Retinal pigment epithelial cell (primary cell): ENCODE data around the gene NRSN2.
"Not testable (repeated sequence)": the region's sequence is repeated elsewhere in the genome, so short reads cannot be mapped to it uniquely, and the experiment has no call there.

Source experiments
- DNase-seq: peaks from one replicate; pipeline ENCODE4 v3.0.0-alpha.2; 2010; ENCODE audit warnings: low read depth
- H3K4me3 ChIP-seq: 2 replicates; pipeline ENCODE4 v1.5.1; 2011; ENCODE audit warnings: mild to moderate bottlenecking, low read length, control low read depth, moderate library complexity
- TF ChIP-seq, protein P1 (sequence below): conservative IDR thresholded peaks from 2 replicates; pipeline ENCODE4 v1.5.1; 2011; ENCODE audit warnings: low read depth, low read length, control low read depth, inconsistent platforms

The NRSN2 gene

DNA sequence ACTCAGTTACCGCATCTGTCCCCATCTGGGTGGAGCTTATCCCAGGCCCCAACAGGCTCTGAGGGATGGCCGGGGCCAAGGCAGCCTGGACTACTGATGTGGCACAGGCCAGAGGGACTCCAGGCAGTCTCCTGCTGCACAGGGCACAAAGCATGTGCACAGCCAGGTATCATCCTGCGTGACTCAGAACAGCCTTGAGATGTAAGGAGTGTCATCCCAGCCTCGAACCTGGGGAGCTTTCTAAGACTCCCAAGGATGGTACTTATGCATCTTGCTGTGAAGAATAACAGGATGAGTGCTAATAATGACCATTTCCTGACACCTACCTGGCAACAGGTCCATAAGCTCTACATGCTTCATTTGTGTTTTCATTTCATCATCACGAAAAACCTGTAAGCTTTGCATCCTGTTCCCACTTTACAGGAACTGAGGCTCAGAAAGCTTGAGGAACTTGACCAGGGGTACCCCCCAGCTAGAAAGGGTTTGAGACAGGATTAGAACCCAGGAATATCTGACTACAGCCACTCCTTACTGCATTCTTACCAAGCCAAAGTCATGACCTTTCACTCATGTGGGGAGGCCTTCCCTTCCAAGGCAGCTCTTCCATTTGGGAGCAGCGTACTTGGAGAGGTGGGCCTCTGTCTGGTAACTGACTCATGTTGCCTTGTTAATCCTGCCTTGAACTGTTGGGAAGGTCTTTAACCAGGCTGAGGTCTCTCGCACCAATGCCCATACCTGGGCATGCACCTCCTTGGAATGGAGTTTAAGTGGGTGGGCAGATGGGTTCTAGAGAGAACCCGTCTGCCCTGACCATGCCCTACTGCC, 35.6 kb downstream of the NRSN2 start:
- DNase-seq: no peak
- TF ChIP-seq, protein P1, sequence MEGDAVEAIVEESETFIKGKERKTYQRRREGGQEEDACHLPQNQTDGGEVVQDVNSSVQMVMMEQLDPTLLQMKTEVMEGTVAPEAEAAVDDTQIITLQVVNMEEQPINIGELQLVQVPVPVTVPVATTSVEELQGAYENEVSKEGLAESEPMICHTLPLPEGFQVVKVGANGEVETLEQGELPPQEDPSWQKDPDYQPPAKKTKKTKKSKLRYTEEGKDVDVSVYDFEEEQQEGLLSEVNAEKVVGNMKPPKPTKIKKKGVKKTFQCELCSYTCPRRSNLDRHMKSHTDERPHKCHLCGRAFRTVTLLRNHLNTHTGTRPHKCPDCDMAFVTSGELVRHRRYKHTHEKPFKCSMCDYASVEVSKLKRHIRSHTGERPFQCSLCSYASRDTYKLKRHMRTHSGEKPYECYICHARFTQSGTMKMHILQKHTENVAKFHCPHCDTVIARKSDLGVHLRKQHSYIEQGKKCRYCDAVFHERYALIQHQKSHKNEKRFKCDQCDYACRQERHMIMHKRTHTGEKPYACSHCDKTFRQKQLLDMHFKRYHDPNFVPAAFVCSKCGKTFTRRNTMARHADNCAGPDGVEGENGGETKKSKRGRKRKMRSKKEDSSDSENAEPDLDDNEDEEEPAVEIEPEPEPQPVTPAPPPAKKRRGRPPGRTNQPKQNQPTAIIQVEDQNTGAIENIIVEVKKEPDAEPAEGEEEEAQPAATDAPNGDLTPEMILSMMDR: no peak
- peak overlapping the region; percentile 76 for H3K4me3 ChIP-seq

DNA sequence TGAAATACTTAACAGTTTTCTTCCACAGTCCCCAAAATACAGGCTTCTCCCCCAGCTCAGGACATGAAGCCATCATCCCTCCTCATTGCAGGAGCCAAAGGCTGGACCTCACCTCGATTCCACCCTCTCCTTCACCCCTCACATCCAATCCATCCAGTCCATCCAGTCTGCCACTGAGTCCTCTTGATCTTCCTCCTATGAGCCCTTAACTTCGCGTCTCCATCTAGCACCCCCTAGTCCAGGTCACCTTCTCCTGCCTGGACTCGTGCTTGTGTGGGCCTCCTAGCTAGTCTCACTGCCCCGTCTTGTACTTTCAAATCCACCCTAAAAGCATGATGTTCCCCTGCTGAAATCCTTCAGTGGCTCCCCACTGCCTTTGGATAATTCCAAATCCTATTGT, 37.0 kb downstream of the NRSN2 start:
- TF ChIP-seq, protein P1: no peak
- no peak for DNase-seq
- H3K4me3 ChIP-seq: no peak overlapping the region

DNA sequence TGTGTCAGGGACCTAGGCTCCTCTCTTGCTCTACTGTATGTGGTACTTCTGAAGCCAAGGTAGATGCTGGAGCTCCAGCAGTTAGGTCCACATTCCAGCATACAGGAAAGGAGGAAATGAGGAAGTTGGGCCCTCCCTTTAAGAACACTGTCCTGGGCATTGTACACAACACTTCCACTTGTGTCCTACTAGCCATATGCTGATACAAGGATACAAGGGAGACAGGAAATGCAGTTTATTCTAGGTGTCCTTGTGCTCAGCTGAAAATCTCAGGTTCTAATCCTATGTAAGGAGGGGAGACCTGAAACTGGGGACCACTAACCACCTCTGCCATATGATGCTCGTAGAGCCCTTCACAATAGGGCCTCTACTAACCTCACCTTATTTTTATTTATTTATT, 37.8 kb downstream of the NRSN2 start:
- TF ChIP-seq, protein P1: no peak

DNA sequence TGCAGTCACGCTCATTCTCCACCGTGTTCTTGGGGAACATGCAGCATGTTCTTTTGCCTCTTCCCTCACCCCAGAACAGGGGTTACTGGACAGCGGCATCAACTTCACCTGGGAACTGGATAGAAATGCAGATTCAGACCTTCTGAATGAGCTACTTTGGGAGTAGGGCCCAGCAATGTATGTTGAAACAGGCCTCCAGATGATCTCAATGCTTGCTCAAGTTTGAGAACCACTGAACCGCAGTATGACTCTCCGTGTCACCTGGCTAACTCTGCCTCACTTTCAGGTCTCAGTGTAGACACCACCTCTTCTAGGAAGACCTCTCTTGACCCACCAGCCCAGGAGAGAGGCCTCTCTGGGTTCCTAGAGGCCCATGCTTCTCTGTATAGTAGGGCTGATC, 38.5 kb downstream of the NRSN2 start:
- TF ChIP-seq, protein P1: no peak

More for the DNA sequence above, 37.8 kb downstream of the NRSN2 start:
- no peak overlapping the region for H3K4me3 ChIP-seq
- no peak for DNase-seq

DNA sequence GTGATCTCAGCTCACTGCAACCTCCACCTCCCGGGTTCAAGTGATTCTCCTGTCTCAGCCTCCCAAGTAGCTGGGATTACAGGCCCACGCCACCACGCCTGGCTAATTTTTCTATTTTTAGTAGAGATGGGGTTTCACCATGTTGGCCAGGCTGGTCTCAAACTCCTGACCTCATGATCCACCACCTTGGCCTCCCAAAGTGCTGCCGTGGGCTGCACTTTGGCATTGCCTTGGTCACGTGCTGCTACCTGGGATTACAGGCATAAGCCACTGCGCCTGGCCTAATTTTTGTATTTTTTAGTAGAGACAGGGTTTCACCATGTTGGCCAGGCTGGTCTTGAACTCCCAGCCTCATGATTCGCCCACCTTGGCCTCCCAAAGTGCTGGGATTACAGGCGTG, 39.7 kb downstream of the NRSN2 start:
- not testable (repeated sequence) for DNase-seq, H3K4me3 ChIP-seq

More for the DNA sequence above, 38.5 kb downstream of the NRSN2 start:
- no peak for DNase-seq
- H3K4me3 ChIP-seq: no peak overlapping the region

DNA sequence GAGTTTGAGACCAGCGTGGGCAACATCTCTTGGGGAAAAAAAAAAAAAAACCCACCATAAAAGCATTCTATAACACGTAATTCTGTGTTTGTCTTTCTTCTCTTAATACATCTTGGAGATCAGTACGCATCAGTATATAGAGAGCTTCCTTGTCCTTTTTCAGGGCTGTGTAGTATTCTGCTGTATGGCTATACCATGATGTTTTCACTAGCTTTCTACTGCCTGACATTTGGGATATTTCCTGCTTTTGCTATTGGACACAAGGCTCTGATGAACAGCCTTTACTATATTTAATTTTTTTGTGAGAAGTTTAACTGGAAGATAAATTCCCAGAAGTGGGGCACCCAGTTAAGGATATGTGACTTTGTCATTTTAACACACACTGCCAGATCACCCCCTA, 40.6 kb downstream of the NRSN2 start:
- no peak for DNase-seq
- no peak overlapping the region for H3K4me3 ChIP-seq
- TF ChIP-seq, protein P1: no peak

DNA sequence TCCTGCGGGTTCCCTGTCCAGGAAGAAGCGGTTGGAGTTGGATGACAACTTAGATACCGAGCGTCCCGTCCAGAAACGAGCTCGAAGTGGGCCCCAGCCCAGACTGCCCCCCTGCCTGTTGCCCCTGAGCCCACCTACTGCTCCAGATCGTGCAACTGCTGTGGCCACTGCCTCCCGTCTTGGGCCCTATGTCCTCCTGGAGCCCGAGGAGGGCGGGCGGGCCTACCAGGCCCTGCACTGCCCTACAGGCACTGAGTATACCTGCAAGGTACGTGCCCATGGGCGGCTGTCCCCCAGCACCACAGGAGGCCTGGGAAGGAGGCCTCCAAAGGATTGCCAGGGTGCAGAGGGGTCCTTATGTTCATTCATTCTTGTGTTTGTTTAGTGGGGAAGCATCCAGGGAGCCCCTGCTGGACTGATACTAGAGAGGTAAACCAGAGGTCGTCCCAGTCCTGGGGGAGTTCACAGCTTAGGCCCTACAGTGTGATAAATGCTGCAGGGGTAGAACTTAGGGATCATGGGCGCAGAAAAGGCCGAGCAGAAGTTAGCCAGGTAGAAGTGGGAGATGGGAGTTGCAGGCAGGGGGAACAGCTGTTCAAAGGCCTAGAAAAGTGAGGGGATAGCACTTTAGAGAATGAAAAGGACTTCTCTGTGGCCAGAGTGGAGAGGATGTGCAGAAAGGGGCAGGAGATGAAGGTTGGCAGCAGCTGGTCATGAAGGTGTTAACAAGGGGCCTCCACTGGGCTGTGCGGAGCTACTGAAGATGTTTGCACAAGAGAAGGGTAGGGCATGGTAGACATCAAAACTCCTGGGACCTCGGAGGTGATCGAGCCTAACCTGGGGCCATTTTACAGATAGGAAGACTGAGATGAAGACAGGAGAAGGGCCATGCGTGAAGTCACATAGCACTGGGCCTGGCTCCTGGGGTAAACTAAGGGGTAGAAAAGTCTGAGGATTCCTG, 41.4 kb downstream of the NRSN2 start:
- TF ChIP-seq, protein P1: no peak
- DNase-seq: no peak
- H3K4me3 ChIP-seq: no peak overlapping the region
